ENCODE data around the gene UROC1.

UROC1 gene

GRCh38 chr3:126499401-126499800, 18.2 kb downstream of the UROC1 start:
- Histone ChIP-seq H3F3A (ENCODE audit: low read depth) (no peaks in the 10 kb centered on the region), H3K9ac (ENCODE audit: low read depth, low read length, poor library complexity, severe bottlenecking) (peak overlapping the region; percentile 66), H3K4me1 (ENCODE audit: insufficient read depth, low read length, poor library complexity, severe bottlenecking) (peaks cover 36% of the 10 kb centered on the region), H3K27me3 (ENCODE audit: insufficient read depth, low read length, poor library complexity, severe bottlenecking) (no peaks in the 10 kb centered on the region), H3K4me3 (ENCODE audit: low read length, poor library complexity, severe bottlenecking) (no peak overlapping the region), H3K4me2 (ENCODE audit: low read depth, low read length, poor library complexity, severe bottlenecking) (peak overlapping the region; percentile 55), H4K20me1 (ENCODE audit: insufficient read depth, low read length, poor library complexity, severe bottlenecking) (no peaks in the 10 kb centered on the region), H3K79me2 (ENCODE audit: insufficient read depth, low read length) (no peaks in the 10 kb centered on the region), H3K9me2 (replicated peaks; ENCODE audit: low read depth, low read length) (no peaks in the 10 kb centered on the region), H3K9me3 (ENCODE audit: insufficient read depth, low read depth, low read length) (no peaks in the 10 kb centered on the region), H2AFZ (ENCODE audit: low read length) (peak overlapping the region; percentile 82; the same call in 1 of the 2 replicates), H3K36me3 (ENCODE audit: insufficient read depth, low read length) (no peaks in the 10 kb centered on the region)
- no peak for TF ChIP-seq CTCF (conservative IDR thresholded peaks at IDR 0.05; ENCODE audit: low read length)
- TF ChIP-seq EZH2phosphoT487 (IDR thresholded peaks at IDR 0.05; ENCODE audit: borderline replicate concordance) = no peak

DNA sequence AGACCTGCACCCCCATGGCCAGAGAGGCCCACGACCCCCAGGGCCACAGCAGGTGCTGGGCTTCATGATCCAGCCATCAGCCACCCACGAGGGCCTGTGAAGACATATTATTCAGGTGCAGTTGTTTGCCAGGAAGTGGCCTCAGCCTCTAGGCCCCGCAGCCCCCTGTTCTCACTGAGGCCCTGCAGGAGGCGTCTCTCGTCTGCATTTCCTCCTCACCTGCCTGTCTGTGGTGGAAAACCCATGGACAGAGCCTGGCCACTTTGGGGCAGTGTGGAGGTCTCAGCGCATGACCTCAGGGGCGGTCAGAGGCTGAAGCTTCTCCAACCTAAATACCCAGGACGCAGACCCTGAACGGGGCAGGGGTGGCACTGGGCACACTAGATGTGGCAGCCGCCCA, 18.6 kb downstream of the UROC1 start:
- Histone ChIP-seq H3F3A (ENCODE audit: low read depth) (no peaks in the 10 kb centered on the region), H4K20me1 (ENCODE audit: insufficient read depth, low read length, poor library complexity, severe bottlenecking) (no peaks in the 10 kb centered on the region), H3K4me1 (ENCODE audit: insufficient read depth, low read length, poor library complexity, severe bottlenecking) (peaks cover 36% of the 10 kb centered on the region), H3K36me3 (ENCODE audit: insufficient read depth, low read length) (no peaks in the 10 kb centered on the region), H3K9ac (ENCODE audit: low read depth, low read length, poor library complexity, severe bottlenecking) (peak overlapping the region; percentile 66), H3K79me2 (ENCODE audit: insufficient read depth, low read length) (no peaks in the 10 kb centered on the region), H2AFZ (ENCODE audit: low read length) (peak overlapping the region; percentile 82), H3K9me2 (replicated peaks; ENCODE audit: low read depth, low read length) (no peaks in the 10 kb centered on the region), H3K4me2 (ENCODE audit: low read depth, low read length, poor library complexity, severe bottlenecking) (peak overlapping the region; percentile 55), H3K27me3 (ENCODE audit: insufficient read depth, low read length, poor library complexity, severe bottlenecking) (no peaks in the 10 kb centered on the region), H3K4me3 (ENCODE audit: low read length, poor library complexity, severe bottlenecking) (peak overlapping the region; percentile 12), H3K9me3 (ENCODE audit: insufficient read depth, low read depth, low read length) (no peaks in the 10 kb centered on the region)
- TF ChIP-seq EZH2phosphoT487 (IDR thresholded peaks at IDR 0.05; ENCODE audit: borderline replicate concordance) (no peak), CTCF (conservative IDR thresholded peaks at IDR 0.05; ENCODE audit: low read length) (peak; percentile 52)

GRCh38 chr3:126498461-126498860, 19.1 kb downstream of the UROC1 start:
- Histone ChIP-seq H3K27me3 (ENCODE audit: insufficient read depth, low read length, poor library complexity, severe bottlenecking) (no peaks in the 10 kb centered on the region), H3K9ac (ENCODE audit: low read depth, low read length, poor library complexity, severe bottlenecking) (peak overlapping the region; percentile 66), H3K4me3 (ENCODE audit: low read length, poor library complexity, severe bottlenecking) (peak overlapping the region; percentile 12), H3F3A (ENCODE audit: low read depth) (no peaks in the 10 kb centered on the region), H3K79me2 (ENCODE audit: insufficient read depth, low read length) (no peaks in the 10 kb centered on the region), H3K36me3 (ENCODE audit: insufficient read depth, low read length) (no peaks in the 10 kb centered on the region), H2AFZ (ENCODE audit: low read length) (peak overlapping the region; percentile 82), H3K9me3 (ENCODE audit: insufficient read depth, low read depth, low read length) (no peaks in the 10 kb centered on the region), H3K4me2 (ENCODE audit: low read depth, low read length, poor library complexity, severe bottlenecking) (peak overlapping the region; percentile 55), H4K20me1 (ENCODE audit: insufficient read depth, low read length, poor library complexity, severe bottlenecking) (no peaks in the 10 kb centered on the region), H3K4me1 (ENCODE audit: insufficient read depth, low read length, poor library complexity, severe bottlenecking) (peaks cover 36% of the 10 kb centered on the region), H3K9me2 (replicated peaks; ENCODE audit: low read depth, low read length) (no peaks in the 10 kb centered on the region)
- TF ChIP-seq EZH2phosphoT487 (IDR thresholded peaks at IDR 0.05; ENCODE audit: borderline replicate concordance) (no peak), CTCF (conservative IDR thresholded peaks at IDR 0.05; ENCODE audit: low read length) (no peak)

All from Loucy (cell line).